IPS-NIHi7 (cell line): ENCODE measurements around the gene CDKN2AIPNL.
A peak's percentile ranks its signal among the peaks of the same experiment; 100 is the strongest.

Experiments
- DNase-seq: peaks from one replicate; pipeline ENCODE4 v3.0.0; 2012; ENCODE audit warnings: mixed read lengths; ENCODE audit errors: extremely low spot score

Gene CDKN2AIPNL, protein sequence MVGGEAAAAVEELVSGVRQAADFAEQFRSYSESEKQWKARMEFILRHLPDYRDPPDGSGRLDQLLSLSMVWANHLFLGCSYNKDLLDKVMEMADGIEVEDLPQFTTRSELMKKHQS

DNA sequence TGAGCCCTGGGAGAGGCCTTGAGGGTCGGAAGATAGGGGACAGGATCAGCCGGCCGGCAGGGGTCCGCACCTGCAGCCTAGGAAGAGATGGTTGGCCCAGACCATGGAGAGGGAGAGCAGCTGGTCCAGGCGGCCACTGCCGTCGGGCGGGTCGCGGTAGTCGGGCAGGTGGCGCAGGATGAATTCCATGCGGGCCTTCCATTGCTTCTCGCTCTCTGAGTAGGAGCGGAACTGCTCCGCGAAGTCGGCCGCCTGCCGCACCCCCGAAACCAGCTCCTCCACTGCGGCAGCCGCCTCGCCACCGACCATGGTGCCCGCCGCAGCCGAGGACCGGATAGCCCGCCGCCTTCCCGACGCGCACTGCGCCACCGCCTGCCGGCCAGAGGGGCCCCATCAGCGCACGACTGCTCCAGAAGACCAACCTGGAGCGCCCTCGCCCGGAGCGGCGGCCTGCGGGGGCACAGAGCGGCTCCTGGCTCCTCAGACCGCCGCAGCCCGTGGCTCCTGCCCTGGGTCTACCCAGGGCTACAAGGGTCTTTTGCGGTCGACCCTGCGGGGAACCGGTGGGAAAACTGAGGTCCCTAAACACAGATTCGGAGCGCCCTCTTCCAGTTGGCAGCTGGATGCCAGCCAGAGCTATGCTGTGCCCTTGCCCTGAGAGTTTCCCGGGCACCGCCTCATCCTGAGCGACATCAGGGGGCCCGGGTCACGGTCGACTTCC is at the start of gene CDKN2AIPNL:
TSS of gene CDKN2AIPNL (minus strand) at position 336 of the 721 bp plus-strand sequence. CDS start at position 309, 27 bp downstream.
- peak; percentile 98 for DNase-seq

DNA sequence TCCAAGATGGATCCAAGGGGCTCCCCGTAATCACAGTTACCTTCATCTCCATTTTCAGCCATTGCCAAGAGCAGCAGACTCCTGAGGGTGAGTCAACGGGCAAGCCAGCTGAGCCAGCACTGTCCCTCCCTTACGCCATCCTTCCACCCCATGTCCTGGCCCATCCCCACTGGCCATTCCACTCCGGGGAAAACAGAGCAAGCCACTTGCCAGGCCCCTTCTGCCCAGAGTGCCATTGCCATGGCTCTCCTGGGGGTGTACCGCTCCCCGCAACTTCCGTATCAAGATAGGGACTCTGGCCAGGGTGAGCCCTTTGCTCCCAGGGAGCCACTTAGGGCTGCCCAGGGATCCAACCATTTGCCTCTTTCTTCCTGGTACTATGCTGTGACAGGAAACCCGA is 48.9 kb upstream of the CDKN2AIPNL start:
- peak; percentile 9 for DNase-seq

DNA sequence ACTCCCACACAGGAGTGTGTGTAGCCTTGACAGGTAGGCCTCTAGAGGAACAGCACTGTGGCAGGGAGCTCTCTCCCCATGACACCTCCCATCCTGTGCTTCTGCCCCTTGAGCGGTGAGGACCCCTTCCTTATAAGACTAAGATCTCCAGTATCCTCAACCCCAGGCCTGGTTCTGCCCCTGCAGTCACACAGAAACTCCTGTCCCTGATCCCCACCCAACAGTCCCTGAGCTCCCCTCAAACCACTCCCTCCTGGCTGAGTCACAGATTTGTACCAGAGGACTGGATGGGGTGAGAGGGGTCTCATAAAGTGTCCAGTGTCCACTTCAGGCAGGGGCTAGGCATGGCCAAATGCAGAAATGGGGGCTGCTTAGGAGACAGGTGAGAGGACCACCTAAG is 47.8 kb upstream of the CDKN2AIPNL start:
- peak; percentile 7 for DNase-seq

DNA sequence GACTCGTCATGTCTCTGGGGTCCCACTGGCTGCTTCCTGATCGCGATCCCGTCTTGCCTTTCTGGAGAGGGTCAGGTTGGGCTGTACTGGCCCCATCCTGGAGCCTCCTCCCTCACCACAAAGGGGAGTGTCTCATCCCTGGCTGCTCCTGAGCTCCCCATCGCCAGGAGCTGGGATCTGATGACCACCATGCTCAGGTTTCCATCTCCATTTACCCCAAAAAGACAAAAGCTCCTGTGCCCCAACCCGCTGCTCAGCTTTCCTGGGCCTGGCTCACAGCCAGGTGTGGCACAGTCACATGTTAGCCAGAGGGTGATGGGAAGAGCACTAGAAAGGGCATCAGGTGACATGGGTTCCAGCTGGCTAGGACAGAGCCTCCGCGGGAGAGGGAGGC is 47.3 kb upstream of the CDKN2AIPNL start:
- no peak for DNase-seq

DNA sequence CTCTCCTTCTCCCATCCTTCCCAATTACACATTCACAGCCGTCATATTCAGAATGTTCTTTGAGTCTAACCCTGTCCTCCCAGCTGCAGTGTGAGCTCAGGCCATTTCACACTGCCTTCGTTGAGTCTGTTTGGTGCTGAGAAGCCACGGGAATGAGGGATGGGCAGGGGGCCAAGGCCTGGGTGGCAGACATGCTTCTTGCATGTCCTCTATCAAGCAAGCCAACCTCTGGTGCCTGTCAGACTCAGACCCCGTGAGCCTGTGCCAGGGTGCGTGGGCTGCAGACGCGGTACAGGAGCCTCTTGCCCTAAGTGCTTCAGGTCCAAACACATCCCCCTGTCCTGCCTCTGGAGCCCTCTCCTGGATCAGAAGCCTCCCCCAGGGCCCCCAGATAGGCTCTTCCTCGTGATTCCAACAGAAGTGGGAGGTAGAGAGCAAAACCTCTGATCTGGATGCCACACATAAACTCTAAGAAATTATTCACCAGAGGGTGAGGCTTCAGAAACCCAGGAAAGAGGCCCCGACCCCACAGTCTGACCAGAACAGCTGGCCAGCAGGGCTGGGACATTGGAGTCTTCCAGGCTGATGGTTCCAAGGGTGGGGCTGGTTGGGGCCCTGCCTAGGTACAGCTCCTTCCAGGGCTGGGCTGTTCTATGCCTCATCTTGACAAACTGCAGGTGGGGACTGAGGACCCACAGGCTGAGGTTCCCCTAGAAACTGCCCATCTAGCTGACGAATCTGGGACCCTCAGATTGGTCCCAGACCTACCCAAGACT is 46.7 kb upstream of the CDKN2AIPNL start:
- peak; percentile 7 for DNase-seq

DNA sequence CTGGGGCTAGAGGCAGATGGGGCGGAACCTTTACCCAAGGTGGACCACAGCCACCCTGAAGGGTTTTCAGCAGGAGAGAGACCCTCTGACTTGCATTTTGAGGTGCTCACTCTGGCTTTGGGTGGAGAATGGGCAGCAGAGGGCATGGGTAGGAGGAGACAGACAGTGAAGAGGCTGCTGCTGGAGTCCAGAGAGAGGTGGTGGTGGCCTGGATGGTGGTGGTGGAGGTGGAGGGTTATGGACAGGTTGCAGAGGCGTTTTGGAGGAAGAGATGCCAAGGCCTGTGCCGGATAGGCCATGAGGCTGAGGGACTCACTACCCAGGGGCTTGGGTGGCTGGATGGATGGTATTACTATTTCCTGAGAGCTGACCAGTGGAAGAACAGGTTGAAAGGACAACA is 46.1 kb upstream of the CDKN2AIPNL start:
- DNase-seq, result peak; percentile 2

DNA sequence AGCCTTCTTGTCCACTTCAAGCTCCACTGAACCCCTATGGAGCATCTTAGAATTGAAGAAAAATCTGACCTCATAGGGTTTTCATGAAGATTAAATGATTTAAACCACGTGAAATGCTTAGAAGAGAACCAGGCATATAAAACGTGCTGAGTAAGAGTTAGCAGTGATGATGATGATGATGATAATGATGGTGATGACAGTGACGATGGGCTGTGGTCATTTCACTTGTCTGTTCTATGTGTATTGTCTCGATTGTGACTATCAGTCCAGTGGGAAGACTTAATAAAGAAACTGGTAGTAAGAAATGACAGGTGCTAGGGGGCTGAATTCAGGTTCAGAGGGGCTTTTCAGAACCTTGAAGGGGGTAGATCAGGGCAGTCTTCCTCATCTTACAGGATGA is 45.1 kb upstream of the CDKN2AIPNL start:
- no peak for DNase-seq

DNA sequence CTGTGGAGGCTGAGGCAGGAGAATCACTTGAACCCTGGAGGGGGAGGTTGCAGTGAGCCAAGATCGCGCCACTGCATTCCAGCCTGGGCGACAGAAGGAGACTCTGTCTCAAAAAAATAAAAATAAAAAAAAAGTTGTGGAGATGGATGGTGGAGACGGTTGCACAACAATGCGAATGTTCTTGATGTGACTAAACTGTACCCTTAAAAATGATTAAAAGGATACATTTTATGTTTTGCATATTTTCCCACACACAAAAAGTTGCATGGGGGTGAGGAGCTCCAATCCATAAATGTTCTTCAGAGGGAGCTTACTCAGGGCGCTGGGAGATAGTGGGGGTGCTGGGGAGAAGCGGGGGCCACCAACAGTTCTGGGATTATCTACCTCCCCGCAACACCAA is 43.8 kb upstream of the CDKN2AIPNL start:
- peak; percentile 2 for DNase-seq

DNA sequence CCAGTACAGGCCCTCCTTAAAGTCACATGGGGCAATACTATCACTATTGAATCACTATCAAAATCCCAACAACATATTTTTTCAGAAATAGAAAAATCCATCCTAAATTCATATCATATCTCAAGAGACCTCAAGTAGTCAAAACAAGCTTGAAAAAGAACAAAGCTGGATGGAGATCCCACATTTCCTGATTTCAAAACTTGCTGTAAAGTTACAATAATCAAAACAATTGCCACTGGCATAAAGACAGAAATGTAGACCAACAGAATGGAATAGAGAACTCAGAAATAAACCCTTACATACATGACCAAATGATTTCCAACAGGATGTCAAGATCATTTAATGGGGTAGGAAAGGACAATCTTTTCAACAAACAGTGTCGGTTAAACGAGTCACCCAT is 41.3 kb upstream of the CDKN2AIPNL start:
- no peak for DNase-seq

DNA sequence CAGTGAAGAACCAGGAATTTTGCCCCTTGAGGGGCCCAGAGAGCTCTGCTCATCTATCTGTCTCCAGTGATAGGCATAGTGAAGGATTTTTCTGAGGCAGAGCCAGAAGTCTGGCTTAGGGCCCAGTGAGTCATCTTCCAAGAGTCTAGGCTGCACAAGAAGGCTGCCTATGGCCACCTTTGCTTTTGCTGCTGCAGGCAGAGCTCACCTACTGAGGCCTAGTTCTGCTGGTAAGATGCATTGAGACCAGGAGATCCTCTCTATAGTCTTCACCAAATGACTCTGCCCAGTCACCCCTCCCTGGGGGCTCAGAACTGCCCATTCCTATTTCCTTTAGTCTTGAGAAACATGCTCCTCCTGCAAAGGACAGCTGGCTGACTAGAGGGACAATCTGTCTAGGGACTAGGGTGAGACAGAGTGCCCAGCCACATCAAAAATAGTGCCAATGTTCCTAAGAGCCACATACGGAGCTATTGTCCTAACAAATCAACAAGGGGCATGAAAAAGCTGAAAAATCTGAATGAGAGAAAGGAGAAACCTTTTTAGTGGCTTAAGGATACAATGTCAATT is 40.3 kb upstream of the CDKN2AIPNL start:
- DNase-seq, result peak; percentile 42

DNA sequence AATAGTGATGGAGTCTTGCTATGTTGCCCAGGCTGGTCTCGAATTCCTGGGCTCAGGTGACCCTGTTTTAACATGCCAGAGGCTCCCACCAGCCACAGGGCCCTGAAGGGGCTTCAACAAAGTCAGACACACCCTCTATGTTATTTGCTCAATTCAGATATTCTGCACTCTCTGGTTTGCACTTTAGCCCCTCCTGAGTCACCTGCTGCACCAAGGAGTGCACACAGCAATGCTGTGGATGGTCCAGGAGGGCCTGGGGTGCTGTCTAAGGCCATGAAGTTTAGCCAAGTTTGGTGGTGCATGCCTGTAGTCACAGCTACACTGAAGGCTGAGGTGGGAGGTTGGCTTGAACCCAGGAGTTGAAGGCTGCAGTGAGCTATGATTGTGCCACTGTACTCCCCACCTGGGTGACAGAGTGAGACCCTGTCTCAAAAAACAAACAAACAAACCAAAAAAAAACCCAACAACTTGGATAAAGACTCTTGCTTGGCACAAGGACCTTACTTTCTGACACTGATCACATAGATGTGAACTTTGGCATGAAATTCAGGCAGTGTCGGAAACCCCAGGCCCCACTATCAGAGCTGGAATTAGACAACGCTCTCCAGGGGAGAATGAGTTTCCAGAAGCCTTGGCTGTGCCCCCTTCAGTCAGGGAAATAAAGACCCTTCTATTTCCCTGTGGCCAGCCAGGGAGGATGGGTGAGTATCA is 39.7 kb upstream of the CDKN2AIPNL start:
- DNase-seq, result no peak

DNA sequence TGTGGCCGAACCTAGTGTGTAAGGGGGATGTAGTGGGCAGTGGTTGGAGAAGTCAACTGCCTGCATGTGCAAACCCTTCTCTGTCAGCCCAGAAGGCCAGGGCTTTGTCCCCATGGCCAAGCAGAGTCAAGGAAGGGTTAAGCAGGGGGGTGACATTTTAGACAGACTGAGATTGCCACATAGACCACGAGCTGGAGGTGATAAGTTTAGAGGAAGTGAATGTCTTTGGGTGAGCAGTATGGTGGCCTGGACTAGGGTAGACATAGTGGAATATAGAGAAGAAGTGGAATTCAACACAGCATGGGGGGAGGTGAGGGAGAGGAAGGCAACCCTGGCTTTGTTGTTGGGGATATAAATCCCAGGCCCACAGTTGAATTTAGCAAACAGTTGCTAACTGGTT is 38.7 kb upstream of the CDKN2AIPNL start:
- DNase-seq, result no peak

DNA sequence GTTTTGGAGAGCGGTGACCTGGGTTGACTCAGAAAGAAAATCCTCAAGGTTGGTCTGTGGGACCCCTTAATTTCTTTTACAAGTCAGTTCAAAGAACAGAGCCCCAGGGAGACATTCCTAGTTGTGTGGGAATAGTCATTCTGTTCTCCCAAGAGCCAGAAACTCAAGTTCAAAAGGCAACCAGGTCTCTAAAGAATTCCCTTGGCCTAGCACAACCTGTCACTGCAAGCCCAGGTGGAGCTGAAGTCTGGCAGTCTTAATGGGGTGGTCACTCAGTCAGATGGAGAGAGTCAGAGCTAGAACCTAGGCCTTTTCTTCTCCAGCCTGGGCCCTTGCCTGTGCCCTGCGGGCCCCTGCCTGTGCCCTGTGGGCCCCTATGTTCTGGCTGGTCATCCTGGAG is 37.5 kb upstream of the CDKN2AIPNL start:
- DNase-seq, result no peak

DNA sequence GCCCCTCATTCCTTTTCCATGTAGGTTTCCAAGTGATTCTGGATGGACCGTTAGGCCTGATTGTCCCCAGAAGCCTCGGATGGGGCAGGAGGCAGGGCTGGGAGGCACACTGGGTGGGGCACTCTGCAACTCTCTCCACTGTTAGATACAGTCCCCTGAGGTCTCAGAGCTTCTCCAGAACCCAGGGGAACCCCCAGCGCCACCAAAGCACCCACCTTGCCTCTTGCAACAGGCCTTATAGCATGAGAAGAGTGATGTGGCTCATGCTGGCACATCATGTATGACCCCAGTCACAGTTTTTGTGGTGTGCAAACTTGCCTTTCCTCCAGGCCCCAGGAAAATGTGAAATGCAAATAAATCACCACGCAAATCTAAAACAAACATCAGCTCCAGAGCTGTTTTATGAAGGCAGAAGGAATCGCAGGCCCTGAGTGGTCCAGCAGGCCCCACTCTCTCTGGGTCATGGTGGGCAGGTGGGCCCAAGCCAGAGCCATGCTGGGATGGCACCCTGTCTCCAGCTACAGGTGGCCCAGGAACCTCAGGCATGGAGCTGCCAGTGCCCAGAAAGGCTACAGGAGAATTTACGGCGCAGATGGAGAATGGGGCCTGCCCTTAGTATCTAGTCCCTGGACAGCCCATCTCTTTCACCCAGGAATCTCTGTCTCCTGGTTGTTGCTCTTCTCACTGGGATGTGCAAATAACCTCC is 36.3 kb upstream of the CDKN2AIPNL start:
- no peak for DNase-seq

DNA sequence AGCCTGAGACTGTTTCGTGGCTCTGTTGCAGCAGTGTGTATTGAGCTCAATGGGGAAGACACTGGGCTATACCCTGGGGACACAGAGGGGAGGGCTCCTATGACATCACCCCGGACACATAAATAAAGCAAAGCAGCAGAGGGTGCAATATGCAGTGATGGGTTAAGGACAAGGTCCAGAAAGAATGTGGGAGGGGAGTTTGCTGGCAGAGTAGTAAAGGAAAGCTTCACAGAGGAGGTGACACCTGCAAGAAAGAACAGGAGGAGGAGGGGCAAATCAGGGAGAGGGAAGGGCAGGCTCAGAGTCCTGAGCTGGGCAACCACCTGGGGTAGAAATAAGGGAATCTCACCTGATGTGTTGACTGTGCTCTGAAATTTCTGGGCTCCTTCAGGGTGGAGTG is 35.3 kb upstream of the CDKN2AIPNL start:
- DNase-seq, result no peak

DNA sequence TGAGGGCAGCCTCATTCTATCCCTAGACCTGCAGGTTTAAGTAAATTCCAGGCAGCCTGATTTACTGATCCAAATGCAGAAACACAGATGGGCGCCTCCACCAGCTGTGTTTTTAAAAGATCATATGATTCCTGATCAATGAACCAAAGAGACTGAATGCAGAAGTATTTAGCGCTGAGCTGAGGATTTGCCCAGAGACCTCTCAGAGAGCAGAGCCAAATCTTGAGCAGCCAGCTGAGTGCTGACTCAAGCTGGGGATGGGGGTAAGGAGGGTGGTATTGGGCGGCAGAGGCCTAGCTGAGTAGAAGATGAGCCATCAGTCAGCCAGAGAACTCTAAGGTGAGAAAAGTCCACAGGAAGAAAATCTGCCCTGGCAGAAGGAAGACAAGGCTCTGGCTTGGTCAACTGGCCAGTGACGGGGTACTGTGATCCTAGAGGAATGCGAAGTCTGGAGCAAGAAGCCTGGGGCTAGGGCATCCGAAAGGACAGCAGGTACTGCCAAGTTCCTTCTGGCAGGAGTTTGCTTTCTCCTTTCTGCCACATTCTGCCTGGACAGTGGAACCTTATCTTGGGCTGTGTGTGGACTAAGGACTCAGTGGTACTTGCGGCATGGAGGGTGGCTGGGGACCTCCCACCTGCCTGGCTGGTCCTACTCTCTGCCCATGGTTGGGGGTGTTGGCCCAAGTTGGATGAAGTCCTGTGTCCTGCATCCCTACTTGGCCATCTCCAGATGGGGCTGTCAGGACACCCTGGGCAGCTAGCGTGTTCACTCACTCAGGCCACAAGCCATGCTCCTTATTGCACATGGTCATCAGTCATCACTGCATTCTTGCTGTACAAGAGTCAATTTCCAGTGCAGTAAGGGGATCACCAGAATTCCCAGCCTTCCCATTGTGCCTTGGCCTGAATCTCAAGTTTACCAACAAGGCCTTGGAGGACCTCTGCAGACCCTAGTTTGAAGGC is 34.5 kb upstream of the CDKN2AIPNL start:
- DNase-seq, result no peak

DNA sequence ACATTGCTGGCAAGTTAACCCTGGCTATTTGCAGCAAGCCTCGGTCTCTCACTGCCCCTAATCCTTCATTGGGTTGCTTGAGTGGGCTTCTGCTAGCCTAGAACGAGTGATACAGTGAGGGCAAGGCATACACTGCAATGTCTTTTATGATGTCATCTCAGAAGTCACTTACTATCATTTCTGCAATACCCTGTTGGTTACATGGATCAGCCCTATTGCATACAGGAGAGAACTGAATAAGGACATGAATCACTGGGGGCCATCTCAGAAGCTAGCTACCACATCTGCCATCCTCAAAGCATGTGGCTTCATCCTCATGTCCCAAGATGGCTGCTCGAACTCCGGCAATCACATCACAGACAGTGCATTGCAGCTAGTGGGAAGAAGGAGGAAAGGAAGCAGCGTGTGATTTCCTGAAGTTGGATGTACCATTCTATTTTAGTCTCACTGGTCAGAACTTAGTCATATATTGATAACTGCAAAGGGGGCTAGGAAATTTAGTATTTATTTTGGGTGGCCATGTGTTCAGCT is 33.3 kb upstream of the CDKN2AIPNL start:
- no peak for DNase-seq

DNA sequence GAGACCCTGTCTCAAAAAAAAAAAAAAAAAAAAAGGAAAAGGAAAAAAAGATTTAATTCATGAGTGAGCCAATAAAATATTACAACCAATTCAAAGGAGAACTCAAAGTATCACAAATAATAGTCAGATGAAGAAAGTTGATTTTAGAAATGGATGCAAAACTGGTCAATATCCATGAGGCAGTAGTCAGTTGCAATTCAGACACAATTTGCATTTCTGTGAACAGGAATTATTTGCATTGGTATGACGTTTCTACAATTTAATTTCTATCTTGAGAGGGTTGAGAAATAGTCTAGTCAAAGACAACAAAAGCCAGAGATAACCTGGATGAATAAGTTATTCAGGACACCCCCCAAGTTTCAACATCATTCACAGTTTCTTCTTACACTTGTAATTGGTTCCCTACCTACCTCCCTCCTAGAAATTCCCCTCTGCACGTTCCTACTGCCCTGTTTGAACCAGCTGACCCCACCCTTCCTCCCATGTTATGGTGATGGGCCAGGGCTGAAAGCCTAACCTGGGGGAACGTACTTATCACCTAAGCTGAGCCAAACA is 28.6 kb upstream of the CDKN2AIPNL start:
- DNase-seq, result no peak

DNA sequence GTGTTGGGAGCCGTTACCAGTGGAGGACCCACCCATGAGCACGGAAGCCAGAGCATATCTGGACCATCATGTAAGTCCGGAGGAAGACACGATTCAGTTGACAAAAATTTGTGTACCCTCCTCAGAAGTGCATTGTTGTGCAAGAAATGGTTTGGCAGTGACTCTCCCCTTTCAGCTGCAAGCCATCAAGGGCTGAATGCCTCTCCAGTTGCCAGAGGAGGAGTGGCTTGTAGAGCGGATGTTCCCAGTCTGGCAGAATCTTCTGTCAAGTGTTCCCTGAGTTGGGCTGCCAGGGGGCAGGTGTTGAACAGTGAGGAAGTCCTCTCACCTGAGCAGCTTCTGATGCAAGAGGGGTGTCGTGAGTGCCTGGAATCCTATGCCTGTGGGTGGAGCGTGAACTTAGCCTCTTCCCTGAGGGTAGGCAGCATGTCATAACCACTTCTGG is 27.6 kb upstream of the CDKN2AIPNL start:
- DNase-seq, result peak; percentile 52

DNA sequence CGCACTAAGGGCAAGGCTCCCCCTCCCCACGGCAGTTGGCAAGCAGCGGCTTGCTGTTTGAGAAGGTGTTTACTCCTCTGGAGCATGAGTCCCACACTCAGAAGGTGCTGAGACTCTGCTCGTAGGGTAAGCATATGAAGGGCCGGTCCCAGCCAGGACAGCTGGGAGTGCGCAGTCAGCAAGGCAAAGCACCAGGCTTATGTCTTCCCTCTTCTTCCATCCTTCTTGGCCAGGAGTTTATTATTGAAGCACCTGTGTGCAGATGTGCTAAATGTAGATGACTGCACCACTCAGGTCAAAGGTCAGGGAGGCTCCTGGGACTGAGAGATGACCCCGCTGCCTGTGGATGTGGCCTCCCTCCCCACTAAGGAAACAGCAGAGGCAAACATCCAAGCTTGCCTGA is 27.0 kb upstream of the CDKN2AIPNL start:
- no peak for DNase-seq
